Neuronal stem cell (in vitro differentiated cells): ENCODE results near the gene SLIT3.

Experiments used
- DNase-seq: peaks from one replicate; pipeline ENCODE4 v3.0.0-alpha.2; 2013; ENCODE audit warnings: low spot score
- H2AFZ ChIP-seq: one replicate; pipeline ENCODE4 v1.6.1; 2013; ENCODE audit warnings: mild to moderate bottlenecking, low read length, inconsistent platforms
- H2AK5ac ChIP-seq: 2 replicates; pipeline ENCODE4 v1.6.1; 2013; ENCODE audit warnings: low read depth, mild to moderate bottlenecking, inconsistent platforms, low read length, moderate library complexity, mixed read lengths
- H2BK120ac ChIP-seq: 2 replicates; pipeline ENCODE4 v1.6.1; 2013; ENCODE audit warnings: low read depth, mild to moderate bottlenecking, inconsistent platforms, low read length, moderate library complexity, mixed read lengths
- H2BK12ac ChIP-seq: one replicate; pipeline ENCODE4 v1.6.1; 2013; ENCODE audit warnings: low read length, inconsistent platforms
- H2BK15ac ChIP-seq: 2 replicates; pipeline ENCODE4 v1.6.1; 2013; ENCODE audit warnings: mild to moderate bottlenecking, low read length, inconsistent platforms, mixed read lengths
- H2BK5ac ChIP-seq: one replicate; pipeline ENCODE4 v1.6.1; 2013; ENCODE audit warnings: inconsistent platforms, mild to moderate bottlenecking, low read length, moderate library complexity
- H3K14ac ChIP-seq: one replicate; pipeline ENCODE4 v1.6.1; 2013; ENCODE audit warnings: low read length, inconsistent platforms
- H3K18ac ChIP-seq: 2 replicates; pipeline ENCODE4 v1.6.1; 2013; ENCODE audit warnings: low read length, inconsistent platforms
- H3K23ac ChIP-seq: 2 replicates; pipeline ENCODE4 v1.6.1; 2013; ENCODE audit warnings: low read depth, mild to moderate bottlenecking, mixed read lengths, low read length, inconsistent platforms; ENCODE audit not compliant: poor library complexity
- H3K27ac ChIP-seq: replicated peaks from 3 replicates; pipeline ENCODE4 v1.5.1; 2013; ENCODE audit warnings: low read length, inconsistent platforms
- H3K27me3 ChIP-seq, 3 experiments: 2 replicates each; pipeline ENCODE4 v1.6.1; 2013; ENCODE audit warnings: low read length in 3 of 3, mild to moderate bottlenecking in 2 of 3, inconsistent platforms in 1 of 3, low read depth in 1 of 3, mixed read lengths in 1 of 3, moderate library complexity in 1 of 3; ENCODE audit not compliant: control insufficient read depth in 3 of 3, insufficient read depth in 3 of 3
- H3K36me3 ChIP-seq, 2 donors: replicated peaks in 1 of 2; 2 replicates each; pipeline ENCODE4 v1.6.1; 2013; ENCODE audit warnings: low read length in 2 of 2; ENCODE audit not compliant: control insufficient read depth in 2 of 2, insufficient read depth in 2 of 2
- H3K4ac ChIP-seq: 2 replicates; pipeline ENCODE4 v1.6.1; 2013; ENCODE audit warnings: inconsistent platforms, mild to moderate bottlenecking, low read length, moderate library complexity
- H3K4me1 ChIP-seq, 2 donors: 1 replicate in 1 of 2; 2 replicates in 1 of 2; pipeline ENCODE4 v1.6.1; 2013; ENCODE audit warnings: low read length in 2 of 2, low read depth in 1 of 2; ENCODE audit not compliant: control insufficient read depth in 2 of 2, insufficient read depth in 1 of 2
- H3K4me2 ChIP-seq: one replicate; pipeline ENCODE4 v1.6.1; 2013; ENCODE audit warnings: mild to moderate bottlenecking, low read length, inconsistent platforms; ENCODE audit not compliant: insufficient read depth, poor library complexity, severe bottlenecking
- H3K4me3 ChIP-seq, 2 donors: 2 replicates each; pipeline ENCODE4 v1.5.1; 2013; ENCODE audit warnings: low read length in 2 of 2, mild to moderate bottlenecking in 2 of 2, inconsistent platforms in 1 of 2, moderate library complexity in 1 of 2
- H3K79me1 ChIP-seq: one replicate; pipeline ENCODE4 v1.6.1; 2013; ENCODE audit warnings: low read depth, mild to moderate bottlenecking, inconsistent platforms, low read length, moderate library complexity
- H3K9ac ChIP-seq: one replicate; pipeline ENCODE4 v1.6.1; 2013; ENCODE audit warnings: mild to moderate bottlenecking, low read depth, low read length, inconsistent platforms; ENCODE audit not compliant: poor library complexity
- H3K9me3 ChIP-seq, 2 donors: replicated peaks in 1 of 2; 2 replicates each; pipeline versions ENCODE3 to v1.6.1; 2013; ENCODE audit warnings: low read length in 2 of 2, mild to moderate bottlenecking in 2 of 2, inconsistent platforms in 1 of 2, low read depth in 1 of 2, mixed read lengths in 1 of 2, moderate library complexity in 1 of 2; ENCODE audit not compliant: control insufficient read depth in 2 of 2, insufficient read depth in 1 of 2
- H4K8ac ChIP-seq: one replicate; pipeline ENCODE4 v1.6.1; 2013; ENCODE audit warnings: low read depth, mild to moderate bottlenecking, inconsistent platforms, low read length, moderate library complexity
- H4K91ac ChIP-seq: one replicate; pipeline ENCODE4 v1.6.1; 2013; ENCODE audit warnings: low read length, low read depth, mild to moderate bottlenecking, inconsistent platforms; ENCODE audit not compliant: poor library complexity
- WGBS, 2 donors: extraction: QIAGEN DNeasy Blood & Tissue Kit; methylation state at CpG; one replicate each; pipeline ENCODE4 v1.1.7; 2013; ENCODE audit warnings: missing lambda C conversion rate in 2 of 2, mixed read lengths in 1 of 2; ENCODE audit not compliant: insufficient read length in 2 of 2, insufficient replicate concordance in 1 of 2; ENCODE audit errors: extremely low coverage in 2 of 2; 5-methylcytosine and 5-hydroxymethylcytosine counted together

Gene SLIT3

DNA sequence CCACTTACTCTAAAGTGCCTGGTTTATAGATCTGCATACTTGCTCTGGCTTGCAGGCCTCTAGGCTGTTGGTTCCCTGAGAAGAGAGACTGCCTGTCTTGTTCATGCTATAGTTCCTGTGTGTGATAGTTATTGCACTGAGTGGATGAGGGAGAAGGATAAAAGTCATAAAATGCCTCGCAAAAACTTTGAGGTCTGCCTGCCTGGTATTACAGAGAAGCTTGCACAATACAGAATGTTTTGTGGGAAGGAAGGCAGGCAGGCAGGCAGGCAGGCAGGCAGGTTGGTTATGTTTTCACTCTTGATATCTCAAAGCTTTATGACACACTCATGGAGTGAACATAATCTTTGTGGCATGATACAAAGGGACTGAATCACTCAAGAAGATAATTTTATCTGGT, 287.1 kb downstream of the SLIT3 start:
- no peak for DNase-seq
- no peaks in the 10 kb centered on the region for H3K9me3 ChIP-seq
- H2BK120ac ChIP-seq, result no peak overlapping the region
- no peak overlapping the region for H3K4me2 ChIP-seq
- no CpG with 5 or more reads among the region's 1 CpG for WGBS, 2 donors
- H2BK5ac ChIP-seq, result no peak overlapping the region
- no peak overlapping the region for H4K91ac ChIP-seq
- H3K27me3 ChIP-seq, result peaks cover 0 to 19% (median 0%) of the 10 kb centered on the region in 3 experiments
- no peak overlapping the region for H3K27ac ChIP-seq
- H4K8ac ChIP-seq, result no peak overlapping the region
- no peak overlapping the region for H3K18ac ChIP-seq
- H2BK15ac ChIP-seq, result no peak overlapping the region
- H3K79me1 ChIP-seq, result no peaks in the 10 kb centered on the region
- no peak overlapping the region for H2AK5ac ChIP-seq
- no peak overlapping the region for H2BK12ac ChIP-seq
- H3K4me1 ChIP-seq, result peaks cover 0 to 17% of the 10 kb centered on the region in 2 donors
- no peak overlapping the region for H3K4me3 ChIP-seq
- no peak overlapping the region for H3K23ac ChIP-seq
- H3K4ac ChIP-seq, result no peak overlapping the region
- H3K9ac ChIP-seq, result no peak overlapping the region
- H3K36me3 ChIP-seq, result peaks cover 0 to 2% of the 10 kb centered on the region in 2 donors
- no peak overlapping the region for H2AFZ ChIP-seq
- no peak overlapping the region for H3K14ac ChIP-seq

DNA sequence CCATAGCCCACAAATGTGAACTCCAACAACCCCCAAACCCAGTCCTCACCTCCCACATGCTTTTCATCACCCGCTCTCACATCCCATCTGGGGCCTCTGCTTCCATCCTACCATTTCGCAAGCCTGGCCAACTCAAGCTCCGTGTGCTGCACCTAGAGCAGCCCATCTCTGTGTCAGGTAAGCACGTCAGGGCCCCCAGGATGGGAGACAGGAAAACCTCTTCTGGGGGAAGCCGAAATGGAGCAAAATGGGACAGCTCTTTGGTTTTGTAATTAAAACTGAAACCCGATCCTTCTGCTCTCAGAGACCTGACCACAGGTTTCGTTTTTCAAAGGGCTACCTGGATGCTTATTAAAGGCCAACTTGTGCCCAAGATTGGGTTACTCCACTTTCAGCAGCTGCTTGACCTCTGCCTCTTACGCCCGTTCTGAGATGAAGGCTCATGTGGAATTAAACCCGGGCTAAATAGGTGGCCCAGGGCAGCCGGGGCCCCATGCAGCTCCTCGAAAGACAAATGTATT, 287.7 kb downstream of the SLIT3 start:
- Histone ChIP-seq H2BK120ac (no peak overlapping the region), H3K27me3 (peaks cover 0 to 24% (median 0%) of the 10 kb centered on the region in 3 experiments), H3K18ac (peak overlapping the region; percentile 67), H2AFZ (no peak overlapping the region), H3K4ac (no peak overlapping the region), H3K27ac (no peak overlapping the region), H3K4me2 (no peak overlapping the region), H3K23ac (no peak overlapping the region), H3K9me3 (no peaks in the 10 kb centered on the region), H3K36me3 (peaks cover 0 to 2% of the 10 kb centered on the region in 2 donors), H3K4me1 (peaks cover 0 to 17% of the 10 kb centered on the region in 2 donors), H3K79me1 (no peaks in the 10 kb centered on the region), H3K14ac (no peak overlapping the region), H2BK15ac (peak overlapping the region; percentile 49), H2BK5ac (no peak overlapping the region), H4K91ac (no peak overlapping the region), H2AK5ac (no peak overlapping the region), H3K9ac (no peak overlapping the region), H2BK12ac (no peak overlapping the region), H4K8ac (no peak overlapping the region), H3K4me3 (no peak overlapping the region)
- WGBS, 2 donors, result 100% methylated on average over 1 of the region's 12 CpGs; no CpG with 5 or more reads in 1 of the 2 donors
- no peak for DNase-seq

DNA sequence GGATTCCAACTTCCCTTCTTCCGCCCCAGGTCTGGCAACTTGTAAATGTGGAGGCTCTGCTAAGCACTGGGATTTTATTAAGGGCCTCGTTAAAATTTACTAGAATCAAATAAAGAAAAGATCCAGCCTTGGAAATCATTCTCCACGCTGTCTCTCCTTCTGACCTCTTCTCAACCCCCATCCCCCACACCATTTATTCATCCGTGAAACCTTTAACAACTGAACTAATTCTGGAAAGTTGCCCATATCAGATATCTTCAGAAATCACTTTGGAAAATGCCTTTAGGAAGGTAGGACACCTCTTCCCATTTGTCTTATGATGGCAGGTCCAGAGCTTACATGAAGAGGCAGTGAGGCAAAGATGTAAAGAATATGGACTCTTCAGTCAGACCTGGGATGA, 288.5 kb downstream of the SLIT3 start:
- Histone ChIP-seq H4K91ac (no peak overlapping the region), H2BK15ac (no peak overlapping the region), H2BK5ac (no peak overlapping the region), H3K27me3 (peaks cover 0 to 28% (median 0%) of the 10 kb centered on the region in 3 experiments), H3K4me3 (no peak overlapping the region), H3K36me3 (peaks cover 0 to 2% of the 10 kb centered on the region in 2 donors), H3K4ac (no peak overlapping the region), H3K9me3 (no peaks in the 10 kb centered on the region), H3K4me1 (peaks cover 0 to 17% of the 10 kb centered on the region in 2 donors), H2AK5ac (no peak overlapping the region), H2AFZ (no peak overlapping the region), H3K9ac (no peak overlapping the region), H3K4me2 (no peak overlapping the region), H2BK12ac (no peak overlapping the region), H3K79me1 (no peaks in the 10 kb centered on the region), H3K23ac (no peak overlapping the region), H3K18ac (no peak overlapping the region), H3K14ac (no peak overlapping the region), H3K27ac (no peak overlapping the region), H4K8ac (no peak overlapping the region), H2BK120ac (no peak overlapping the region)
- no peak for DNase-seq
- no CpG with 5 or more reads among the region's 4 CpGs for WGBS, 2 donors

DNA sequence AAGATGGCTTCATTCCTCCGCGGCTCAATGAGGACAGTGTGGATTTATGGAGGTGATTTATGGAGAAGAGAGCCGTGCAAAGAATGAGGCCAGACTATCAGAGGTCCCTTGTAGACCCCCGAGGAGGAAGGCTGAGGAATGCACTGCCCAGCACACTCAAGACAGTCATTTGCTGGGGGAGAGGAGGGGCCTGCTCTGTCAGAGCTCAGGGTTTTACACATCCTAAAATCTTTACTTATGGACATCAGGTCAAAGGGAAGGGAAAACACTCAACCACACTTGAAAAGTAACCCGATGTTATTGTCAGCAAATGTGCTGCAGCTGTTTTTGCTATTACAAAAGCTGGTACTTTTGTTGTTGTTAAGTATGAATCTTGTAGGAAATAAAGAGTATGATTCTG, 289.5 kb downstream of the SLIT3 start:
- H2BK5ac ChIP-seq, result no peak overlapping the region
- H2AK5ac ChIP-seq, result no peak overlapping the region
- H2AFZ ChIP-seq, result no peak overlapping the region
- no peak overlapping the region for H2BK120ac ChIP-seq
- H3K79me1 ChIP-seq, result no peaks in the 10 kb centered on the region
- WGBS, 2 donors, result no CpG with 5 or more reads among the region's 5 CpGs
- H4K91ac ChIP-seq, result no peak overlapping the region
- peaks cover 0 to 28% (median 0%) of the 10 kb centered on the region in 3 experiments for H3K27me3 ChIP-seq
- H3K18ac ChIP-seq, result no peak overlapping the region
- no peak overlapping the region for H3K4ac ChIP-seq
- DNase-seq, result no peak
- H3K9ac ChIP-seq, result no peak overlapping the region
- H3K4me1 ChIP-seq, result peaks cover 0 to 17% of the 10 kb centered on the region in 2 donors
- H2BK15ac ChIP-seq, result no peak overlapping the region
- H3K36me3 ChIP-seq, result peaks cover 0 to 2% of the 10 kb centered on the region in 2 donors
- no peaks in the 10 kb centered on the region for H3K9me3 ChIP-seq
- no peak overlapping the region for H3K4me2 ChIP-seq
- H3K4me3 ChIP-seq, result no peak overlapping the region
- no peak overlapping the region for H3K27ac ChIP-seq
- no peak overlapping the region for H3K14ac ChIP-seq
- no peak overlapping the region for H2BK12ac ChIP-seq
- no peak overlapping the region for H4K8ac ChIP-seq
- no peak overlapping the region for H3K23ac ChIP-seq
